ENCODE data around the gene PARD6A. TPM values are rescaled to one million over a fixed set of nuclear protein-coding genes. Genes with fewer than 3 reads are reported as not detected.

PARD6A gene
- total and polyA plus RNA-seq, 2 donors (not counting 3 experiments of a cell fraction or from before 2014, with no cell fraction given), result 1.3 to 2.9 TPM

GRCh38 chr16:67661886-67662652 lies 1.3 kb downstream of the PARD6A start:
- no TSS peak for BruUV-seq (replicated peaks)

More at GRCh38 chr16:67661886-67662652, 1.3 kb downstream of the PARD6A start:
- Histone ChIP-seq H3K27me3 (ENCODE audit: control insufficient read depth in 2 of 2, insufficient read depth in 2 of 2, low read length in 2 of 2) (no peaks in the 10 kb centered on the region), H3K4me2 (ENCODE audit: insufficient read depth, low read length) (no peak overlapping the region), H3K9ac (replicated peaks; ENCODE audit: extremely low read depth, insufficient read depth, low read length) (no peak overlapping the region), H3K4me1 (ENCODE audit: control insufficient read depth, extremely low read depth, insufficient read depth, low read length) (peaks cover 18% of the 10 kb centered on the region), H3K79me2 (ENCODE audit: control insufficient read depth, insufficient read depth, low read length) (no peaks in the 10 kb centered on the region), H3K4me3 (replicated peaks in 1 of 3; ENCODE audit: insufficient read depth in 1 of 3, low read depth in 1 of 3, low read length in 3 of 3) (no peak overlapping the region), H4K20me1 (replicated peaks; ENCODE audit: control insufficient read depth, extremely low read depth, insufficient read depth, low read length) (no peaks in the 10 kb centered on the region), H3K36me3 (ENCODE audit: control insufficient read depth in 2 of 2, extremely low read depth in 1 of 2, insufficient read depth in 2 of 2, low read length in 2 of 2) (peaks cover 0 to 6% of the 10 kb centered on the region in 2 experiments), H3K27ac (ENCODE audit: insufficient read depth, low read depth, low read length) (no peak overlapping the region), H3K9me3 (replicated peaks; ENCODE audit: control insufficient read depth, insufficient read depth, low read length) (no peaks in the 10 kb centered on the region), H3K9me1 (replicated peaks; ENCODE audit: control insufficient read depth, extremely low read depth, insufficient read depth, low read length) (no peaks in the 10 kb centered on the region), H2AFZ (ENCODE audit: low read depth, low read length) (no peak overlapping the region)
- no peak for DNase-seq (ENCODE audit: low read depth, low spot score)
- intact Hi-C loops (cut with micrococcal nuclease) (loop anchor here (2.0 kb wide), 1 partner anchor 123 kb away; no protein-coding TSS in a partner anchor), dilution Hi-C loops (cut with MboI; ENCODE audit: extremely low pct_ligation_motif_present, low sequenced_read_pairs) (no loop called here)
- no peak for TF ChIP-seq JUN (IDR thresholded peaks at IDR 0.05; ENCODE audit: borderline replicate concordance, insufficient read depth, insufficient read length, low read depth)
- TF ChIP-seq POLR2A (IDR thresholded peaks at IDR 0.05; ENCODE audit: low read depth, low read length), result no peak
- TF ChIP-seq GATA2 (IDR thresholded peaks at IDR 0.05; ENCODE audit: insufficient read depth, insufficient read length, low read depth, low read length), result no peak
- no peak for TF ChIP-seq MYC (IDR thresholded peaks at IDR 0.05; ENCODE audit: low read depth, low read length)
- no peak for TF ChIP-seq CTCF (IDR thresholded peaks at IDR 0.05; ENCODE audit: extremely low read depth in 1 of 2, insufficient read depth in 1 of 2, low read depth in 1 of 2, low read length in 2 of 2)
- TF ChIP-seq MAX (IDR thresholded peaks at IDR 0.05; ENCODE audit: insufficient read depth, insufficient read length), result no peak
- TF ChIP-seq FOS (IDR thresholded peaks at IDR 0.05; ENCODE audit: borderline replicate concordance, insufficient read depth, low read length), result no peak
- no peak for TF ChIP-seq POLR2AphosphoS5 (IDR thresholded peaks at IDR 0.05; ENCODE audit: insufficient read depth, low read depth, low read length)
- TF ChIP-seq EZH2 (IDR thresholded peaks at IDR 0.05; ENCODE audit: borderline replicate concordance, low read depth, low read length, severe bottlenecking), result no peak
- no peak for FAIRE-seq
- POLR2A ChIA-PET, result no interaction called here
- CTCF ChIA-PET, result interaction anchor here (1.1 to 12.7 kb wide), 2 partner anchors 11 to 141 kb away, joined by 4 to 163 read pairs; no protein-coding TSS in a partner anchor
